IPS DF 6.9 (cell line): ENCODE data around the gene KRTAP12-1.

Experiments used
- DNase-seq: peaks from one replicate; pipeline ENCODE4 v3.0.0-alpha.2; 2013; ENCODE audit warnings: low read depth, low spot score
- H3K27ac ChIP-seq: one replicate; pipeline ENCODE4 v1.5.1; 2013; ENCODE audit warnings: low read length, control low read depth
- H3K27me3 ChIP-seq: 2 replicates; pipeline ENCODE4 v1.6.1; 2013; ENCODE audit warnings: mild to moderate bottlenecking, low read length; ENCODE audit not compliant: control insufficient read depth, insufficient read depth
- H3K36me3 ChIP-seq: 2 replicates; pipeline ENCODE4 v1.6.1; 2013; ENCODE audit warnings: low read length; ENCODE audit not compliant: control insufficient read depth, insufficient read depth
- H3K4me1 ChIP-seq: 2 replicates; pipeline ENCODE4 v1.6.1; 2013; ENCODE audit warnings: low read length; ENCODE audit not compliant: control insufficient read depth, insufficient read depth
- H3K4me3 ChIP-seq: 2 replicates; pipeline ENCODE4 v1.5.1; 2013; ENCODE audit warnings: mild to moderate bottlenecking, low read length
- H3K9me3 ChIP-seq: 2 replicates; pipeline ENCODE4 v1.6.1; 2013; ENCODE audit warnings: low read length, inconsistent platforms; ENCODE audit not compliant: control insufficient read depth, insufficient read depth
- WGBS: extraction: QIAGEN DNeasy Blood & Tissue Kit; methylation state at CpG from one replicate; pipeline ENCODE4 v1.1.7; 2013; ENCODE audit warnings: mixed read lengths, missing lambda C conversion rate; ENCODE audit not compliant: insufficient read length, insufficient coverage; 5-methylcytosine and 5-hydroxymethylcytosine counted together

Gene KRTAP12-1

DNA sequence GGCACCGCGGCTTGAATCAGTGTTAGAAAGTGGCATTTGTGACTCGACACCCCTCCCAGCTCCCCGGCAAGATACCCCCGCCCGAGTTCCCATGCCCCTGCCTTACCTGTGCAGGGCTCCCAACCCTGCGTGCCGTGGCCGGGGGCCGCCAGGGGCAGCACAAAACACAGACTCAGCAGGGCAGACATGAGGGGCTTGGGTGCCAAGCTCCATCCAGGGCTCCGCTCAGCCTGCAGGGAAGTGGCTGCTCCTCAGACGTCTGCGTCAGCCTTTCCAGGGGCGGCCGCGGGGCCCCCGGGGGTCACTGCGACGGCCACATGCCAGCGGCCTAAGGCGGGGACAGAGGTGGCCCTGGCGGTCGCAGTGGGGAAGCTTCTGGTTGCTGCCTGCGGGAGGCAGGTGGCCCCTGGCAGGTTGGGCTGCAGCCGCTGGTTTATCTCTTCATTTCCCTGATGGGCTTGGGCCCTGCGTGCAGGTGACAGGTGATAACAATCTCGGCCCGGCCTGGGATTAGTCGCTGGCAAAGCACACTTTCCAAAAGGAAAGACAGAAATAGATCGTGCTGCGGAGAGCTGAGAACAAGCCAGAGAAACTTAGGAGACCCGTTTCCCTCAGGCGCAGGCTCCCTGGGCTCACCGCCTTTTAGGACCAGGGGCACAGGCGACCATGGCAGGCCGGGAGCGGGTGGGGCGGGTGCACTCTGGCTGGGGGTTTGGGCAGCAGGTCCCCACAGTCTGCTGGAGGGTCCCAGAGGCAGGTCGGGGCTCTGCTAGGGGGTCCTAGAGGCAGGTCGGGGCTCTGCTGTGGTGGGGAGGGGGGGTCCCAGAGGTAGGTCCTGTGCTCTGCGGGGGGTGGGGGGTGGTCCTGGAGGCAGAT is 29.6 kb upstream of the KRTAP12-1 start, which contains the start of gene TSPEAR:
TSPEAR (minus strand) TSS at position 246 of the 876 bp plus-strand sequence; CDS start at position 188, 58 bp downstream.
- no peak within 1 kb of the TSS for H3K27ac ChIP-seq
- peak within 1 kb of the TSS; percentile 7 for H3K4me3 ChIP-seq
- peaks cover 5% of the 10 kb centered on the region for H3K4me1 ChIP-seq
- no peak for DNase-seq
- H3K36me3 ChIP-seq: no peaks in the 10 kb centered on the region
- H3K27me3 ChIP-seq: peaks cover 32% of the 10 kb centered on the region
- WGBS: no CpG with 5 or more reads among the region's 41 CpGs
- no peaks in the 10 kb centered on the region for H3K9me3 ChIP-seq

DNA sequence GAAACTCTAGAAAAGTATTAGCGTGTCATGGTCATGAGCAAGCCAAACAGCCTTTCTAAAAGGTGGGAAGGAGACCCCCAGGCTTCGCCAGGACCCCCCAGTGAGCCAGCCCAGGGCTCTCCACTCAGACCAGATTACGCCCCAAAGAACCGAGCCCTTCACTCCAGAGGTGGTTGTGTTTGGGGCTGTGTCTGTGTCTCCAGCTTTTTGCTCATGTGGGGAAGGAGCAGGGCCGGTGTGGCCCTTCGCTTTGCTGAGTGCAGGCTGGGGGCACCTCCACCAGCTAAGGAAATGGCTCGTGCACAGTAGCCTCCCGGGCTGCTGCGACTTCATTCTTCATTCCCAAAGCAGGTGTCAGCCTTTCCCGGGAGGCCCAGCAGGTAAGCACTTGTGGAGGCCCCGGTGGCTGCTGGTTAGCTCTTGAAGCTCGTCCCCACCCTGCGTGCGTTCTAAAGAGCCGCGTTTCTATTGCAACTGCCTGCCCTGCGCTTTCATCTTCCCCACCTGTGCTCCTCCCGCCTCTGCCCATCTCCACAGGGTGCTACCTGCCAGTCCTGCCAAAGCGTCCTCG is 28.9 kb upstream of the KRTAP12-1 start:
- WGBS: no CpG with 5 or more reads among the region's 20 CpGs
- no peaks in the 10 kb centered on the region for H3K9me3 ChIP-seq
- H3K27me3 ChIP-seq: peaks cover 32% of the 10 kb centered on the region
- no peaks in the 10 kb centered on the region for H3K36me3 ChIP-seq
- H3K4me3 ChIP-seq: peak overlapping the region; percentile 7; the same call in 1 of the 2 replicates
- peaks cover 8% of the 10 kb centered on the region for H3K4me1 ChIP-seq
- no peak for DNase-seq
- H3K27ac ChIP-seq: no peak overlapping the region

DNA sequence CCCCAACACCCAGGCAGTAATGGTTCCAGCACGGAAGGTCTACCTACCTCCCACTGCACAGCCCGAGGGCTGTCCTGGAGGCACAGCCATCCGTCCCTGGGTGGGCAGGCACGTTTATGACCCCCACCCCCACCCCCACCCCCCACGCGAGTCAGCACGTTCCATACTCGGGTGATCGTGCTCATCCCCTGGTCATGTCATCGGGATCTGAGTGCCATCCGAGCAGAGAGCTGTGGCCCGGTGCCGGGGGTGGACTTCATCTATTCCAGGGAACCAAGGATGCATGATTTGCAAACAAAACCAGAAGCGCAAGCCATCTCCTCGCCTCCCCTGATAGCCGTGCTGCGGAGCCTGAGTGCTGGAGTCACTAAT is 28.3 kb upstream of the KRTAP12-1 start:
- no peak overlapping the region for H3K27ac ChIP-seq
- no CpG with 5 or more reads among the region's 17 CpGs for WGBS
- H3K36me3 ChIP-seq: no peaks in the 10 kb centered on the region
- DNase-seq: no peak
- no peak overlapping the region; the same call in 1 of the 2 replicates for H3K4me3 ChIP-seq
- no peaks in the 10 kb centered on the region for H3K9me3 ChIP-seq
- peaks cover 32% of the 10 kb centered on the region for H3K27me3 ChIP-seq
- H3K4me1 ChIP-seq: peaks cover 8% of the 10 kb centered on the region

GRCh38 chr21:44709426-44710293 is 27.7 kb upstream of the KRTAP12-1 start:
- H3K9me3 ChIP-seq: no peaks in the 10 kb centered on the region
- no peaks in the 10 kb centered on the region for H3K36me3 ChIP-seq
- WGBS: no CpG with 5 or more reads among the region's 45 CpGs
- H3K27ac ChIP-seq: no peak overlapping the region
- DNase-seq: no peak
- H3K4me3 ChIP-seq: peak overlapping the region; percentile 15; the same call in 1 of the 2 replicates
- peaks cover 9% of the 10 kb centered on the region for H3K4me1 ChIP-seq
- H3K27me3 ChIP-seq: peaks cover 32% of the 10 kb centered on the region

DNA sequence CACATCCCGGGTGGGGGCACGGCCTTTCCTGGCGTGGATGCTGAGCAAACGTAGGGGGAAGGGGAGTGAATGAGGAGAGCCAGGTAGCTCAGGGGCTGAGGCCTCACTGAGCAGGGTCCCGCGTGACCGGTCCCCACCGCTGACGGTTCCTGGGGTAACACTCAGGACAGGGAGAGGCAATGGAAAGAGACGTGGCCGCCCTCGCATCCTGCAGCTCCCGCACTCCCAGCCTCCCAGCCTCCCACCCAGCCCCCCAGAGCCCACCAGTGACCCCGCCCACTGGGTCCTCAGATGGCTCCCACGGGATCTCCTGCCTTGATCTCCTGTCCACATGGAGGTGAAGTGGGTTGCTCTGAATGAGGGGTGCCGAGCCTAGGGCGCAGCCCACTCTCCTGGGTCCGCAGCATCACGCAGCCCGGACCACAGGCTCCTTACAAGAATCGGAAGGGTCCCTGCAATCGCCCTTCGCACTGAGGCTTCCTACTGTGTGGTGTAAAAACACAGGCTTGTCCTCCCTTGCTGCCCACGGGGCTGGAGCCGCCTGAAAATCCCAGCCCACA is 27.0 kb upstream of the KRTAP12-1 start:
- no peak for DNase-seq
- no peaks in the 10 kb centered on the region for H3K9me3 ChIP-seq
- peaks cover 32% of the 10 kb centered on the region for H3K27me3 ChIP-seq
- H3K27ac ChIP-seq: no peak overlapping the region
- H3K36me3 ChIP-seq: no peaks in the 10 kb centered on the region
- no peak overlapping the region for H3K4me3 ChIP-seq
- H3K4me1 ChIP-seq: peaks cover 11% of the 10 kb centered on the region
- no CpG with 5 or more reads among the region's 25 CpGs for WGBS

DNA sequence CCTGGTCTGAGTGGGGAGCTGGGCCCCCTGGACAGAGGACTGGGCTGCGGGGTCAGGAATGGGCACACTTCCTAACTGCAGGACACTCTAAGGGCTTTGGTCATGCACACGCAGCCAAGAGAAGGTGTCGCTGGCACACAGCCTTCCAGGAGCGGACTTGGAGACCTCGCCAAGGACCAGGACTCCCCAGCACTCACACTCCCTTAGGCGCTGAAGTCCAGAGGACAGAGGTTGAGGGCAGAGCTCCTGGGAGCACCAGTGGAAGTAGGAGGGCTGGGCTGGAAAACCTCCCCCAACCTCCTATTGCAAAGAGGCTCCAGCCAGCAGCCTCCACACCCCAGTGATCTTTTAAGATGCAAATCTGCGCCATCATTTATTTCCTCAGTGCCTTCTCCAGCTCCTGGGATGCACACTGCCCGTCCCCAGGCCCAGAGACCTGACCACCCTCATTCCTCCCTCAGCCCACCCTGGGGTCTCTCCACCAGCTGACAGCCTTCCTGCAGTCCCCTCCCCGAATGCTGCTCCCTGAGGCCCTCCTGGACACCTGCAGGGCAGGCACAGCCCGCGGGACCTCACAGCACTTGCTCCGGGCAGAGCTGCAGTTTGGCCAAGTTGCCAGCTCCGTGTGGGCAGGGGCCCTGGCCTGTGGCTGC is 26.4 kb upstream of the KRTAP12-1 start:
- peaks cover 32% of the 10 kb centered on the region for H3K27me3 ChIP-seq
- peak overlapping the region; percentile 10; the same call in 1 of the 2 replicates for H3K4me3 ChIP-seq
- WGBS: no CpG with 5 or more reads among the region's 13 CpGs
- H3K9me3 ChIP-seq: no peaks in the 10 kb centered on the region
- no peaks in the 10 kb centered on the region for H3K36me3 ChIP-seq
- DNase-seq: no peak
- peaks cover 16% of the 10 kb centered on the region for H3K4me1 ChIP-seq
- no peak overlapping the region for H3K27ac ChIP-seq

DNA sequence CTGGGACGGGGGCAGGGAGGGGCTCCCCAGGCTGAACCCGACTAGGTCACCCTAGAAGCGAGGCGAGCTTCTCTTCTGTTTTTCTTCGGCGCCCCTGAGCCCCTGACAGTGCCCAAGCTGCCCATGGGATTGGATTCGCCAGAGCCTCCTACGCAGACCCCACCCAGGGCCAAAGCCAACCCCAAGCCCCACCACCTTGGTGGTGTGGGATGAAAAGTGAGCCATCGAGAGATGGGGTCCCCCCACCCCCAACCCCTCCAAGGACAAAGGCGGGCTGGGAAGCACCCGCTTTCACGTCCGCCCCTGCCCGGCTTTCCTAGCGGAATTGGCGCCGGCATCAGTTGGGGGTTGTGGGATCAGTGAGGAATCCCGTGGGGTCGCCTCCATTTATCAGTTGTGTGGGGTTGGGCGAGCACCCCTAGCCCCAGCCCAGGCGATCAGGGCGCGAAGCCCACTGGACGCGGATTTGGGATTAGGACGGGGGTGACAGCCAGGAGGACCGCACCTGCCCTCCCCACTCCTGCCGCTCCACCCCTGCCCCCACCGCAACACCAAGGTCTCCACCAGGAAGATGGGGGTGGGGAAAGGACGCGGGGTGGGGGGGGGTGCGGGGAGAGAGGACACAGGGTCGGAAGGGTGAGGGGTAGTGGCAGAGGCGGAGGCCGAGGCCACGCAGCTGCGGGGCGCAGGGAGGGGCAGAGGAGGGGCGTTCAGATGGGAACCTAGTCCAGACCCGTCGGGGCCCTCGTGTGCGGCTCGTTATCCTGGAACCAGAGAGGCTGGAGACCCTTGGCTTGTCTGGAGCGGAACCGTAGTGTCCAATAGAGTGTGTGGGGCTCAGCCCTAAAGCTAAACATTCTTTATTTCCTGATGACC is 25.0 kb upstream of the KRTAP12-1 start:
- no peaks in the 10 kb centered on the region for H3K9me3 ChIP-seq
- no peaks in the 10 kb centered on the region for H3K36me3 ChIP-seq
- no peak for DNase-seq
- H3K27ac ChIP-seq: no peak overlapping the region
- H3K27me3 ChIP-seq: peaks cover 30% of the 10 kb centered on the region
- no CpG with 5 or more reads among the region's 46 CpGs for WGBS
- H3K4me3 ChIP-seq: peak overlapping the region; percentile 26; the same call in 1 of the 2 replicates
- H3K4me1 ChIP-seq: peaks cover 24% of the 10 kb centered on the region

- Histone ChIP-seq H3K4me3 (peak overlapping the region; percentile 26; the same call in 1 of the 2 replicates), H3K36me3 (no peaks in the 10 kb centered on the region), H3K27ac (no peak overlapping the region), H3K27me3 (peaks cover 24% of the 10 kb centered on the region), H3K4me1 (peaks cover 24% of the 10 kb centered on the region), H3K9me3 (no peaks in the 10 kb centered on the region)
- DNase-seq: no peak
- WGBS: no CpG with 5 or more reads among the region's 54 CpGs
These were observed 24.2 kb upstream of the KRTAP12-1 start for GRCh38 chr21:44706026-44706705.

GRCh38 chr21:44704636-44705001 is 22.7 kb upstream of the KRTAP12-1 start:
- Histone ChIP-seq H3K9me3 (no peaks in the 10 kb centered on the region), H3K27me3 (peaks cover 10% of the 10 kb centered on the region), H3K4me3 (peak overlapping the region; percentile 18; the same call in 1 of the 2 replicates), H3K4me1 (peaks cover 24% of the 10 kb centered on the region), H3K27ac (no peak overlapping the region), H3K36me3 (no peaks in the 10 kb centered on the region)
- no peak for DNase-seq
- no CpG with 5 or more reads among the region's 13 CpGs for WGBS
